Peyer's patch (tissue), 4 donors: ENCODE results near the gene NEK6.

Experiments used
- CTCF ChIP-seq, 6 experiments: fragments of 450-650 bp in 4 of 6; fragments of 200-600 bp in 2 of 6; sonication (generic) in 1 of 6; IDR thresholded peaks; one replicate each; pipeline ENCODE4 v1.5.1; 2017 to 2019; ENCODE audit warnings: antibody characterized with exemption in 6 of 6, mild to moderate bottlenecking in 3 of 6, moderate library complexity in 1 of 6
- POLR2A ChIP-seq, 2 donors: fragments of 450-650 bp; IDR thresholded peaks; one replicate each; pipeline ENCODE4 v1.5.1; 2017; ENCODE audit warnings: antibody characterized with exemption in 2 of 2, mild to moderate bottlenecking in 2 of 2, moderate library complexity in 2 of 2

DNA sequence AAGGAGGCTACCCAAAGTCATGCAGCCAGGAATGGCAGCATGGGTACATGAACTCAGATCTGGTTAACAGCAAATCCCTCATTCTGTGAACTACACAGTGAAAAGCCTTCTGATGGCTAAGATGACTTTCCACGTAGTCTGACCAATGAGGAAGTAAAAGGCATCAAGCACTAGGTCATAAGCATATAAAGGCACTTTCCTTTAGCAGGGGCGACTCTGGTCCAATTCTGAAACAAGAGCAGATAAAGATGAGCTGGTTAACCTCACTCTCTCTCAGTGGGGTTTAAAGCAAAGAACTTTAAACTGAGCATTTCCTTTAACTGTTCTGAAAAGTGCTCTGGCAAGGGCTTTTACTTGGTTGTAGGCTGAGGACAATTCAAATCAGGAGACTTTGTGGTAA, 136.4 kb downstream of the NEK6 start:
- TF ChIP-seq POLR2A (IDR thresholded peaks at IDR 0.05) (no peak), CTCF (IDR thresholded peaks at IDR 0.05) (no peak)
